GM12872 (cell line): ENCODE measurements around the gene ADNP2.
A peak's percentile ranks its signal among the peaks of the same experiment; 100 is the strongest.

Experiments used
- TF ChIP-seq, protein P1 (sequence below): IDR thresholded peaks from 3 replicates; pipeline ENCODE4 v1.5.1; 2011; ENCODE audit warnings: low read depth, mild to moderate bottlenecking, low read length, moderate library complexity; ENCODE audit not compliant: insufficient read depth

Gene ADNP2

GRCh38 chr18:80168346-80168745 is 59.3 kb downstream of the ADNP2 start:
- TF ChIP-seq, protein P1, sequence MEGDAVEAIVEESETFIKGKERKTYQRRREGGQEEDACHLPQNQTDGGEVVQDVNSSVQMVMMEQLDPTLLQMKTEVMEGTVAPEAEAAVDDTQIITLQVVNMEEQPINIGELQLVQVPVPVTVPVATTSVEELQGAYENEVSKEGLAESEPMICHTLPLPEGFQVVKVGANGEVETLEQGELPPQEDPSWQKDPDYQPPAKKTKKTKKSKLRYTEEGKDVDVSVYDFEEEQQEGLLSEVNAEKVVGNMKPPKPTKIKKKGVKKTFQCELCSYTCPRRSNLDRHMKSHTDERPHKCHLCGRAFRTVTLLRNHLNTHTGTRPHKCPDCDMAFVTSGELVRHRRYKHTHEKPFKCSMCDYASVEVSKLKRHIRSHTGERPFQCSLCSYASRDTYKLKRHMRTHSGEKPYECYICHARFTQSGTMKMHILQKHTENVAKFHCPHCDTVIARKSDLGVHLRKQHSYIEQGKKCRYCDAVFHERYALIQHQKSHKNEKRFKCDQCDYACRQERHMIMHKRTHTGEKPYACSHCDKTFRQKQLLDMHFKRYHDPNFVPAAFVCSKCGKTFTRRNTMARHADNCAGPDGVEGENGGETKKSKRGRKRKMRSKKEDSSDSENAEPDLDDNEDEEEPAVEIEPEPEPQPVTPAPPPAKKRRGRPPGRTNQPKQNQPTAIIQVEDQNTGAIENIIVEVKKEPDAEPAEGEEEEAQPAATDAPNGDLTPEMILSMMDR, result no peak

DNA sequence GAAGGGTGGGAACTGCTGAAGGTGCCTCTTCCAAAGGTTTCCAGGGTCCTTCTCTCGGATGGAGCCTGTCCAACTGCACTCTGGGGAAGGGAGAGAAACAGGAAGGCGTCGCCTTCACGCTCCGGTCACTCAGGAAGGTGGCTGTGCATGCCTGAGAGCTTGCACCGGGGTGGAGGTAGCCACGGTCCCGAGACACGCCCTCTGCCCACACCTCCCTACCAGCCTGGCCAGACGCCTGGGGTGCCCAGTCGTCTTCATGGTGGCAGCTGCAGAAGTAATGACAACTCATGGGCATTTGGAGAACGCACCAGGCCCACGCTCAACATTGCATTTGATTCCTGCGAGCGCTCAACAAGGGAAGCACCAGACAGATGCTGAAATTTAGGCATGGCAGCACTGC is 59.9 kb downstream of the ADNP2 start:
- TF ChIP-seq, protein P1, result no peak

- TF ChIP-seq, protein P1, result no peak
Measured at GRCh38 chr18:80169607-80170006, 60.5 kb downstream of the ADNP2 start.

GRCh38 chr18:80170395-80171053 is 61.5 kb downstream of the ADNP2 start:
- TF ChIP-seq, protein P1, result no peak

DNA sequence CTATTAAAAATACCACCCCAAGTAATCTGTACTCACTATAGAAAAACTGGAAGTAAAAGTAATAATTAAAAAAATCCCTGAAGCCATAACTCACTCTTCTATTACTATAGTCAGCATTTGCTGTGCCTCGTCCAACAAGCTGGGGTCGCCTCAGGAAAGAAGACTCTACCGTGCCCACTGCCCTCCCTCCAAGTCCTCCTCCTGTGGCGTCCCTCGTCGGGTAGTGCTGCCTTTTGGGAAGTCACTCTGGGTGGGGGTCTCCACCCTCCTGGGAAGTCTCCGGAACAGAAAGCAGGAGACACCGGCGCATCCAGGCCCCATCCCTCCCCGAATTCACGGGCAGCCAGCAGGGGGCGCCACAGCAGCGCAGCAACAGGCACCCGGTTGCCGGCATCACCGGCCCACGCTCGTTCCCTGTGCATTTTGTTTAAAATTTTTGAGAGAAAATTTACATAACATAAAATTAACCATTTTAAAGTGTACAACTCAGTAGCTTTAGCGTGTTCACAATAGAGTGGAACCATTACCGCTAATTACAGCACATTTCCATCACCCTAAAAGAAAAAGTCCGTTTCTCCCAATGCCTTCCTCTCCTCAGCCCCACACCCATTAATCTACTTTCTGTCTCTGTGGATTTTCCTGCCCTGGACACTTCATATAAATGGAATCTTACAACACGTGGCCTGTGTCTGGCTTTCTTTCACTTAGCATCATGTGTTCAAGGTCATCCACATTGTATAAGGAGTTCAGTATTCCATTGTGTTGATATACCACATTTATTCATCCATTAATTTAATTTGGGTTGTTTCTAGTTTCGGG is 62.2 kb downstream of the ADNP2 start:
- TF ChIP-seq, protein P1, result peak; percentile 89

DNA sequence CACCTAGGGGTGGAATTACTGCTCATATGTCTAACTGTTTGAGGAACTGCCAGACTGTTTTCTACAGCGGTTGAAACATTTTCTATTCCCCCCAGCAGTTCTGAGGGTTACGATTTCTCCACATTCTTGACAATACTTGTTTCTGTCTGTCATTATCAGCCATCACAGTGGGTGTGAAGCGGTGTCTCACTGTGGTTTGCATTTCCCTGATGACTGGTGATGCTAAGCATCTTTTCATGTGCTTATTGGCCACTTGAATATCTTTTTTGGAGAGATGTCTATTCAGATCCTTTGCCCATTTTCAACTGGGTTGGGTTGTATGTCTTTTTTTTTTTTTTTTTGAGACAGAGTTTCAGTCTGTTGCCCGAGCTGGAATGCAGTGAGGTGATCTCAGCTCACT is 63.0 kb downstream of the ADNP2 start:
- TF ChIP-seq, protein P1, result no peak

- TF ChIP-seq, protein P1, result no peak
Measured at GRCh38 chr18:80173060-80173459, 64.0 kb downstream of the ADNP2 start.
